Nucleus accumbens (tissue), 56 donors: ENCODE results near the gene SLC35B2.

Source experiments
- DNase-seq, 56 donors: peaks; one replicate each; lab custom pipeline; 2025; lab: John Stamatoyannopoulos, UW

SLC35B2 gene

DNA sequence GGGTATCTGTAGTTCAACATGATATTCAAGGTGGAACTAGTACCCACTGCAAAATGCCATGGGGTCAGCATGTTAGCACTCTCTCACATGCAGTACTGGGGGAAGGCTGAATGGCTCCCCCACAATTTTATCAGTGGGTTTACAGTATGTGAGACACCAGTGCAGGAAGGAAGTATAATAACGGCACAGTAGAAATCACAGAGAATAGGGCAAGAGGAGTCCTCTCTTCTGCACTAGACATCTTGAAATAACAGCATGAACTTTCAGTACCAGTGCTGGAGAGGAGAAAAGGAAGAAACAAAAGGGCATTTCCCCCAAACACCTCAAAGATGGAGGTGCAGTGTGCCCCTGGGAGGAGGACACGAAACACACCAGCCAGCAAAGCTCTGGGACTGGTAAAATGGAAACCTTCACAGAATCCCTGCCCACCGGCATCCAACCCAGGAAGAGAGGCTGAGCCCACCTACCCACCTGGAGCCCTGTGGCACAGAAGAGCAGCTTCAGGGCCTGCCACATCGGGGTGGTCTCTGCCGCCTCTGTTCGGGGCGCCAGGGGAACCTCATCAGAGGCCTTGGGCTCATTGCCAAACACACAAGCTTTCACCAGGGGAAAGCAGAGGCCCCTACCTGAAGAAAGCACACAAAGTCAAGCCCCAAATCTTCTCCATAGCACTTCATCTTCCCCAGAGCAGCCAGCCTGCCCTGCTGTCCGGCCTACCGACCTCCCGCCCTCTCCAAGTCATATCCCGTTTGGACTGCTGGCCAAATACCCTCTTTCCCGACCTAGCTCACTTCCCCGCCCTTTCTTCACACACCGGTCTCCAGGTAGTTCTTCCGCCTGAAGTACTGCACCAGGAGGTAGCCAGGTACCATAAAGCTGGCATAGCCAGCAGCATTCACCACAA is 1.2 kb downstream of the SLC35B2 start:
- peak in 2 of 56 donors; percentile 47 to 56 for DNase-seq

GRCh38 chr6:44255105-44255808 is 2.1 kb downstream of the SLC35B2 start:
- DNase-seq, result peak in 1 of 56 donors; percentile 54

- peak in 3 of 56 donors; percentile 7 to 35 (median 16) for DNase-seq
Measured at GRCh38 chr6:44254191-44255104, 2.9 kb downstream of the SLC35B2 start.

DNA sequence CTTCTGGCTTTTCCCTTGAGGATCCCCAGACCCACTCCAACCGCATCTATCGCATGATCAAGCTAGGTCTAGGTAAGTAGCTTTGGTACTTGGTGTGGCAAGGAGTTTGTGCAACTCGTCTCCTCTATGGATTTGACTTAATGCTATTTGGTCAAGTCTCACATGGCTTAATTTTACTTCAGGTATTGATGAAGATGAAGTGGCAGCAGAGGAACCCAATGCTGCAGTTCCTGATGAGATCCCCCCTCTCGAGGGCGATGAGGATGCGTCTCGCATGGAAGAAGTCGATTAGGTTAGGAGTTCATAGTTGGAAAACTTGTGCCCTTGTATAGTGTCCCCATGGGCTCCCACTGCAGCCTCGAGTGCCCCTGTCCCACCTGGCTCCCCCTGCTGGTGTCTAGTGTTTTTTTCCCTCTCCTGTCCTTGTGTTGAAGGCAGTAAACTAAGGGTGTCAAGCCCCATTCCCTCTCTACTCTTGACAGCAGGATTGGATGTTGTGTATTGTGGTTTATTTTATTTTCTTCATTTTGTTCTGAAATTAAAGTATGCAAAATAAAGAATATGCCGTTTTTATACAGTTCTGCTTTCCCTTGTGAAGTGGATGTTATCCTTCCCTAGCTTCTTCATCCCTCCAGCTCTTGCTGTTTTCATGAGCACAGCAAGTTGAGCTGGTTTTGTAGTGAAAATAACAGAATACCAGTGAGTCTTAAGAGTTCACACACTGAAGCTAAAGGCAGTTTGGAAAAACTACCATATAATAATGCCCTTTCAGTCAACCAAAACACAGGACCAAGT is 3.8 kb downstream of the SLC35B2 start:
- peak in 4 of 56 donors; percentile 16 to 28 (median 22) for DNase-seq

GRCh38 chr6:44251576-44252524 is 5.5 kb downstream of the SLC35B2 start:
- no peak for DNase-seq

DNA sequence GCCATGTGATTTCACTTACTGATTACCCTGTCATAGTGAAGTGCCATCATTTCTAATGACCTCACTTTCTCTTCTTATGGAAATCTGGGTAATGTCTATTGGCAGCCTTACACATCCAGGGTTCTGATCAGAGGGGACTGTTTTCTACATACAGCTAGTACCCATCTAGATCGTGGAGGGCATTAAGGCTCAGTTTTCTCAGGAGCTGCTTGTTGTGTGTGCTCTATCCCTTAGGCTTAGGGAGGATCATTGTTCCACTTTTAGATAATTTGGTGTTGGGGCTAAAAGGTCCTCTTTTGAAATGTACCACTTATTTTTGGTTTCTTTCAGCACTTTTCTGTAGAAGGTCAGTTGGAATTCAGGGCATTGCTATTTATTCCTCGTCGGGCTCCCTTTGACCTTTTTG is 6.6 kb downstream of the SLC35B2 start:
- DNase-seq, result no peak

GRCh38 chr6:44250067-44250717 is 7.1 kb downstream of the SLC35B2 start:
- DNase-seq, result no peak

DNA sequence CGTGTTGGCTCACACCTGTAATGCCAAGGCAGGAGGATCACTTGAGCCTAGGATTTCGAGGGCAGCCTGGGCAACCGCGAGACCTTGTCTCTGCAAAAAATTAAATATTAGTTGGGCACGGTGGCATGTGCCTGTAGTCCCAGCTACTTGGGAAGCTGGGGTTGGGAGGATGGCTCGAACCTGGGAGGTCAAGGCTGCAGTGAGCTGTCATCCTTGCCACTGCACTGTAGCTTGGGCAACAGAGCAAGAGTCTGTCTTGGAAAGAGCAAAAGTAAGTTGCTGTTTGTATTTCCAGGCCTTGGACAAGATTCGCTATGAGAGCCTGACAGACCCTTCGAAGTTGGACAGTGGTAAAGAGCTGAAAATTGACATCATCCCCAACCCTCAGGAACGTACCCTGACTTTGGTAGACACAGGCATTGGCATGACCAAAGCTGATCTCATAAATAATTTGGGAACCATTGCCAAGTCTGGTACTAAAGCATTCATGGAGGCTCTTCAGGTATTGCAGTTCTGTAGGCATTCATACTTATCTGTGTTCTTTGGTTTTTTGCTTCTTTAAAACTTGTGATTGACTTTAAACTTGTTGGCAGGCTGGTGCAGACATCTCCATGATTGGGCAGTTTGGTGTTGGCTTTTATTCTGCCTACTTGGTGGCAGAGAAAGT is 8.1 kb downstream of the SLC35B2 start:
- no peak for DNase-seq

- DNase-seq, result no peak
Measured at GRCh38 chr6:44248579-44248978, 8.7 kb downstream of the SLC35B2 start.

GRCh38 chr6:44247338-44248302 is 9.7 kb downstream of the SLC35B2 start:
- peak in 51 of 56 donors; percentile 31 to 93 (median 77) for DNase-seq

DNA sequence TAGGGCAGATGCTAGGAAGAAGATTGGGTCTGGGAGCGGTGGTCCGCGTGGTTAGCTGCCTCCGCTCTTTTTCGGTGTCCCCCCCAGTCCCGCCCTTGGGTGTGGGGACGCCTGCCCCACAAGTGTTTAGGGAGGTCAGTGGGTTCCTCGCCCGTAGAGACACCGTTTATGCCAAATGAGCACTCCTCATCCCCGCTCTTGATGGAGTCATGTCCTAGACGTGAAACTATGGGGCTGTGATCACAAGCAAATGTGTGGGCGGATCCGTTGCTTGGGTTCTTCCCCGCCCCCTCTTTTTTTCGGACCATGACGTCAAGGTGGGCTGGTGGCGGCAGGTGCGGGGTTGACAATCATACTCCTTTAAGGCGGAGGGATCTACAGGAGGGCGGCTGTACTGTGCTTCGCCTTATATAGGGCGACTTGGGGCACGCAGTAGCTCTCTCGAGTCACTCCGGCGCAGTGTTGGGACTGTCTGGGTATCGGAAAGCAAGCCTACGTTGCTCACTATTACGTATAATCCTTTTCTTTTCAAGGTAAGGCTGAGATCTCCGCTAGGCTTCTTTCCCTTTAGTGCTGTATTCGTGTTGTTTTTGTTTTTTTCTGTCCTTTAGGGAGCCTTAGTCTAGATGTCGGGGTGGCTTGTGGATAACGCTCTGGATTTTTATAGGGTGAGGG is 10.5 kb downstream of the SLC35B2 start, which contains the start of gene HSP90AB1:
TSS of gene HSP90AB1 (plus strand) at position 439 of the 675 bp plus-strand sequence. CDS start 1,529 bp downstream, outside the sequence.
- peak; percentile 47 to 97 (median 88) for DNase-seq

- DNase-seq, result peak; percentile 41 to 95 (median 82)
Measured at GRCh38 chr6:44245912-44246662, 11.2 kb downstream of the SLC35B2 start.

GRCh38 chr6:44245391-44245911 is 11.9 kb downstream of the SLC35B2 start:
- DNase-seq, result peak in 3 of 56 donors; percentile 50 to 67 (median 64)

GRCh38 chr6:44243345-44243744 is 14.0 kb downstream of the SLC35B2 start:
- DNase-seq, result no peak
